ENCODE data around the gene CA9. TPM values are rescaled to one million over a fixed set of nuclear protein-coding genes. Genes with fewer than 3 reads are reported as not detected.

The CA9 gene
- total and polyA plus RNA-seq, 2 experiments from 2014 or later: 1.1 TPM; not detected in 1

DNA sequence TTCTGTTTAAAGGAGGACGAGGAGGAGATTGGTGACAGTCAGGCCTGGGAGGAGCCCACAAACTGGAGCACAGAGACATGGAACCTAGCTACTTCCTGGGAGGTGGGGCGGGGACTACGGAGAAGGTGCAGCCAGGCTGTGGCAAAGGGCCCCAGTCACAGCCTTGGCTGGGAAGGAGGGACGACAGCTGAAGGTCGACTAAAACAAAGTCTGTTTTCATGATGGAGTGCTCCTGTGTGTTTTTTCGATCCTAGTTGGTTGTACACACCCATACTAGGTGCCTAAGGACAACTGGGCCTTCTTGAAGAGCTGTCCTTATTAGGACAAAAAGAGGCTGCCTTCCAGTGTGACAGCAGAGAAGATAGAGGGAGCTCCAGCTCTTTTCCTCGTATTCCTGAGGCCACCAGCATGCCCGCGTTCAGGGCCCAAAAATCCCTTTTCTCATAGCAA is 12.7 kb upstream of the CA9 start:
- Histone ChIP-seq H3F3A (replicated peaks; ENCODE audit: low read depth) (peaks cover 29% of the 10 kb centered on the region; the same call in 1 of the 2 replicates), H3K4me2 (no peak overlapping the region), H4K20me1 (replicated peaks; ENCODE audit: insufficient read depth) (no peaks in the 10 kb centered on the region; the same call in none of the 2 replicates), H3K79me2 (replicated peaks; ENCODE audit: insufficient read depth) (peaks cover 8% of the 10 kb centered on the region; the same call in 1 of the 2 replicates), H3K4me1 (ENCODE audit: insufficient read depth) (peaks cover 23% of the 10 kb centered on the region), H3K27ac (ENCODE audit: low read depth) (no peak overlapping the region), H3K9me2 (ENCODE audit: insufficient read depth) (no peaks in the 10 kb centered on the region), H3K27me3 (ENCODE audit: insufficient read depth) (peaks cover 4% of the 10 kb centered on the region; the same call in 1 of the 2 replicates), H2AFZ (no peak overlapping the region), H3K4me3 (no peak overlapping the region), H3K36me3 (ENCODE audit: insufficient read depth) (peaks cover 8% of the 10 kb centered on the region; the same call in 1 of the 2 replicates)
- peaks cover 33% of the 10 kb centered on the region for H3K27me3 Mint-ChIP-seq (ENCODE audit: insufficient read depth, low read depth, poor library complexity)
- H3K4me1 Mint-ChIP-seq: peaks cover 55% of the 10 kb centered on the region
- DNase-seq (ENCODE audit: low spot score) (peak; percentile 56), ATAC-seq (no peak)
- peak overlapping the region; percentile 90; the same call in 1 of the 2 replicates for H3K27ac Mint-ChIP-seq
- H3K36me3 Mint-ChIP-seq (ENCODE audit: low read depth): peaks cover 49% of the 10 kb centered on the region
- peaks cover 3% of the 10 kb centered on the region for H3K9me3 Mint-ChIP-seq
- no peak overlapping the region for H3K4me3 Mint-ChIP-seq
- no peak for TF ChIP-seq ZNF331 (CRISPR knock-in tag; IDR thresholded peaks at IDR 0.05; ENCODE audit: low read depth)
- TF ChIP-seq CTCF (conservative IDR thresholded peaks at IDR 0.05; ENCODE audit: low read depth in 2 of 2): peak; percentile 51 to 63

DNA sequence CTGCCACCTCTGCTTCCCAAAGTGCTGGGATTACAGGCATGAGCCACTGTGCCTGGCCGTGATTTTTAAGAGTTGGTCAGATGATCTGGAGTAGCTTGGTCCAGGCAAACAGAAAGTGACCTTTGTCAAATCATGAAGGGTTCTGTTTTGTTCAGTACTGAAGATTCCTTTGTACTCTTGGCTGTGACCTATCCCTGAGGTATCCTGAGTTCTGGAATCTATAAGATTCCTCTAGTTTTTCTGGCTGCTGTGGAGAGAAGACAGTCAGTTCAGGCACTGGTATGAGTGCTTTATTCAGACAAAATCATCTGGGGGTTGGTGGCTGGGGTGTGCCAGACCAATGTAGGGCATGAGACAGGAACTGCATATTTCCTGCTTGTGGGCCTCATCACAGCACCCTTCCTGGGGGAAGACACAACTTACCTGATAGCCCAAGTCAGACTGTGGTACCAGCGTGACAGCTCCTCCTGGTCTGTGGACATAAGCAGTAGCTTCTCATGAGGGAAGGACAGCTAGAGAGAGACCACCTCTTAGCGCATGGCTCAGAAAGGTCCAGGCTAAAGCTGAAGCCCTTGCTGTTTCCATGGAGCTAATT is 11.9 kb upstream of the CA9 start:
- peaks cover 4% of the 10 kb centered on the region; the same call in 1 of the 2 replicates for H3K27me3 ChIP-seq (ENCODE audit: insufficient read depth)
- H3K79me2 ChIP-seq (replicated peaks; ENCODE audit: insufficient read depth): peaks cover 8% of the 10 kb centered on the region; the same call in 1 of the 2 replicates
- H3K4me2 ChIP-seq: no peak overlapping the region
- Mint-ChIP-seq H3K9me3 (peaks cover 3% of the 10 kb centered on the region), H3K27ac (peak overlapping the region; percentile 58; the same call in 1 of the 2 replicates), H3K36me3 (ENCODE audit: low read depth) (peaks cover 49% of the 10 kb centered on the region), H3K4me1 (peaks cover 49% of the 10 kb centered on the region), H3K27me3 (ENCODE audit: insufficient read depth, low read depth, poor library complexity) (peaks cover 29% of the 10 kb centered on the region), H3K4me3 (no peak overlapping the region; the same call in 2 of the 3 replicates)
- H3K4me1 ChIP-seq (ENCODE audit: insufficient read depth): peaks cover 23% of the 10 kb centered on the region
- H3K27ac ChIP-seq (ENCODE audit: low read depth): no peak overlapping the region
- H3K4me3 ChIP-seq: no peak overlapping the region
- no peaks in the 10 kb centered on the region for H3K9me2 ChIP-seq (ENCODE audit: insufficient read depth)
- peaks cover 25% of the 10 kb centered on the region; the same call in 1 of the 2 replicates for H3F3A ChIP-seq (replicated peaks; ENCODE audit: low read depth)
- no peak for ATAC-seq
- peaks cover 8% of the 10 kb centered on the region; the same call in 1 of the 2 replicates for H3K36me3 ChIP-seq (ENCODE audit: insufficient read depth)
- H4K20me1 ChIP-seq (replicated peaks; ENCODE audit: insufficient read depth): no peaks in the 10 kb centered on the region; the same call in 1 of the 2 replicates
- H2AFZ ChIP-seq: no peak overlapping the region
- DNase-seq (ENCODE audit: low spot score): no peak
- no peak for TF ChIP-seq CTCF (conservative IDR thresholded peaks at IDR 0.05; ENCODE audit: low read depth in 2 of 2)
- TF ChIP-seq POLR2AphosphoS5 (IDR thresholded peaks at IDR 0.05; ENCODE audit: low read depth): no peak
- TF ChIP-seq, protein P1, sequence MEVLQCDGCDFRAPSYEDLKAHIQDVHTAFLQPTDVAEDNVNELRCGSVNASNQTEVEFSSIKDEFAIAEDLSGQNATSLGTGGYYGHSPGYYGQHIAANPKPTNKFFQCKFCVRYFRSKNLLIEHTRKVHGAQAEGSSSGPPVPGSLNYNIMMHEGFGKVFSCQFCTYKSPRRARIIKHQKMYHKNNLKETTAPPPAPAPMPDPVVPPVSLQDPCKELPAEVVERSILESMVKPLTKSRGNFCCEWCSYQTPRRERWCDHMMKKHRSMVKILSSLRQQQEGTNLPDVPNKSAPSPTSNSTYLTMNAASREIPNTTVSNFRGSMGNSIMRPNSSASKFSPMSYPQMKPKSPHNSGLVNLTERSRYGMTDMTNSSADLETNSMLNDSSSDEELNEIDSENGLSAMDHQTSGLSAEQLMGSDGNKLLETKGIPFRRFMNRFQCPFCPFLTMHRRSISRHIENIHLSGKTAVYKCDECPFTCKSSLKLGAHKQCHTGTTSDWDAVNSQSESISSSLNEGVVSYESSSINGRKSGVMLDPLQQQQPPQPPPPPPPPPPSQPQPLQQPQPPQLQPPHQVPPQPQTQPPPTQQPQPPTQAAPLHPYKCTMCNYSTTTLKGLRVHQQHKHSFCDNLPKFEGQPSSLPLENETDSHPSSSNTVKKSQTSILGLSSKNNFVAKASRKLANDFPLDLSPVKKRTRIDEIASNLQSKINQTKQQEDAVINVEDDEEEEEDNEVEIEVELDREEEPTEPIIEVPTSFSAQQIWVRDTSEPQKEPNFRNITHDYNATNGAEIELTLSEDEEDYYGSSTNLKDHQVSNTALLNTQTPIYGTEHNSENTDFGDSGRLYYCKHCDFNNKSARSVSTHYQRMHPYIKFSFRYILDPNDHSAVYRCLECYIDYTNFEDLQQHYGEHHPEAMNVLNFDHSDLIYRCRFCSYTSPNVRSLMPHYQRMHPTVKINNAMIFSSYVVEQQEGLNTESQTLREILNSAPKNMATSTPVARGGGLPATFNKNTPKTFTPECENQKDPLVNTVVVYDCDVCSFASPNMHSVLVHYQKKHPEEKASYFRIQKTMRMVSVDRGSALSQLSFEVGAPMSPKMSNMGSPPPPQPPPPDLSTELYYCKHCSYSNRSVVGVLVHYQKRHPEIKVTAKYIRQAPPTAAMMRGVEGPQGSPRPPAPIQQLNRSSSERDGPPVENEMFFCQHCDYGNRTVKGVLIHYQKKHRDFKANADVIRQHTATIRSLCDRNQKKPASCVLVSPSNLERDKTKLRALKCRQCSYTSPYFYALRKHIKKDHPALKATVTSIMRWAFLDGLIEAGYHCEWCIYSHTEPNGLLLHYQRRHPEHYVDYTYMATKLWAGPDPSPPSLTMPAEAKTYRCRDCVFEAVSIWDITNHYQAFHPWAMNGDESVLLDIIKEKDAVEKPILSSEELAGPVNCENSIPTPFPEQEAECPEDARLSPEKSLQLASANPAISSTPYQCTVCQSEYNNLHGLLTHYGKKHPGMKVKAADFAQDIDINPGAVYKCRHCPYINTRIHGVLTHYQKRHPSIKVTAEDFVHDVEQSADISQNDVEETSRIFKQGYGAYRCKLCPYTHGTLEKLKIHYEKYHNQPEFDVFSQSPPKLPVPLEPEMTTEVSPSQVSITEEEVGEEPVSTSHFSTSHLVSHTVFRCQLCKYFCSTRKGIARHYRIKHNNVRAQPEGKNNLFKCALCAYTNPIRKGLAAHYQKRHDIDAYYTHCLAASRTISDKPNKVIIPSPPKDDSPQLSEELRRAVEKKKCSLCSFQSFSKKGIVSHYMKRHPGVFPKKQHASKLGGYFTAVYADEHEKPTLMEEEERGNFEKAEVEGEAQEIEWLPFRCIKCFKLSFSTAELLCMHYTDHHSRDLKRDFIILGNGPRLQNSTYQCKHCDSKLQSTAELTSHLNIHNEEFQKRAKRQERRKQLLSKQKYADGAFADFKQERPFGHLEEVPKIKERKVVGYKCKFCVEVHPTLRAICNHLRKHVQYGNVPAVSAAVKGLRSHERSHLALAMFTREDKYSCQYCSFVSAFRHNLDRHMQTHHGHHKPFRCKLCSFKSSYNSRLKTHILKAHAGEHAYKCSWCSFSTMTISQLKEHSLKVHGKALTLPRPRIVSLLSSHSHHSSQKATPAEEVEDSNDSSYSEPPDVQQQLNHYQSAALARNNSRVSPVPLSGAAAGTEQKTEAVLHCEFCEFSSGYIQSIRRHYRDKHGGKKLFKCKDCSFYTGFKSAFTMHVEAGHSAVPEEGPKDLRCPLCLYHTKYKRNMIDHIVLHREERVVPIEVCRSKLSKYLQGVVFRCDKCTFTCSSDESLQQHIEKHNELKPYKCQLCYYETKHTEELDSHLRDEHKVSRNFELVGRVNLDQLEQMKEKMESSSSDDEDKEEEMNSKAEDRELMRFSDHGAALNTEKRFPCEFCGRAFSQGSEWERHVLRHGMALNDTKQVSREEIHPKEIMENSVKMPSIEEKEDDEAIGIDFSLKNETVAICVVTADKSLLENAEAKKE (CRISPR knock-in tag; IDR thresholded peaks at IDR 0.05): no peak
- TF ChIP-seq, protein P2, sequence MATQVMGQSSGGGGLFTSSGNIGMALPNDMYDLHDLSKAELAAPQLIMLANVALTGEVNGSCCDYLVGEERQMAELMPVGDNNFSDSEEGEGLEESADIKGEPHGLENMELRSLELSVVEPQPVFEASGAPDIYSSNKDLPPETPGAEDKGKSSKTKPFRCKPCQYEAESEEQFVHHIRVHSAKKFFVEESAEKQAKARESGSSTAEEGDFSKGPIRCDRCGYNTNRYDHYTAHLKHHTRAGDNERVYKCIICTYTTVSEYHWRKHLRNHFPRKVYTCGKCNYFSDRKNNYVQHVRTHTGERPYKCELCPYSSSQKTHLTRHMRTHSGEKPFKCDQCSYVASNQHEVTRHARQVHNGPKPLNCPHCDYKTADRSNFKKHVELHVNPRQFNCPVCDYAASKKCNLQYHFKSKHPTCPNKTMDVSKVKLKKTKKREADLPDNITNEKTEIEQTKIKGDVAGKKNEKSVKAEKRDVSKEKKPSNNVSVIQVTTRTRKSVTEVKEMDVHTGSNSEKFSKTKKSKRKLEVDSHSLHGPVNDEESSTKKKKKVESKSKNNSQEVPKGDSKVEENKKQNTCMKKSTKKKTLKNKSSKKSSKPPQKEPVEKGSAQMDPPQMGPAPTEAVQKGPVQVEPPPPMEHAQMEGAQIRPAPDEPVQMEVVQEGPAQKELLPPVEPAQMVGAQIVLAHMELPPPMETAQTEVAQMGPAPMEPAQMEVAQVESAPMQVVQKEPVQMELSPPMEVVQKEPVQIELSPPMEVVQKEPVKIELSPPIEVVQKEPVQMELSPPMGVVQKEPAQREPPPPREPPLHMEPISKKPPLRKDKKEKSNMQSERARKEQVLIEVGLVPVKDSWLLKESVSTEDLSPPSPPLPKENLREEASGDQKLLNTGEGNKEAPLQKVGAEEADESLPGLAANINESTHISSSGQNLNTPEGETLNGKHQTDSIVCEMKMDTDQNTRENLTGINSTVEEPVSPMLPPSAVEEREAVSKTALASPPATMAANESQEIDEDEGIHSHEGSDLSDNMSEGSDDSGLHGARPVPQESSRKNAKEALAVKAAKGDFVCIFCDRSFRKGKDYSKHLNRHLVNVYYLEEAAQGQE (IDR thresholded peaks at IDR 0.05; ENCODE audit: unreplicated experiment): no peak
